Nephron progenitor cell (in vitro differentiated cells): ENCODE measurements around the gene EFCAB7.
A peak's percentile ranks its signal among the peaks of the same experiment; 100 is the strongest.

ENCODE experiments used
- DNase-seq: peaks from one replicate; pipeline ENCODE4 v3.0.0; 2021
- H3K27ac Mint-ChIP-seq: 2 replicates; pipeline ENCODE4 v1.8.0; 2021; ENCODE audit warnings: mild to moderate bottlenecking, moderate library complexity, mixed read lengths
- H3K27me3 Mint-ChIP-seq: 2 replicates; pipeline ENCODE4 v1.8.0; 2021; ENCODE audit warnings: mild to moderate bottlenecking, low read depth, mixed read lengths; ENCODE audit not compliant: poor library complexity
- H3K36me3 Mint-ChIP-seq: 2 replicates; pipeline ENCODE4 v1.8.0; 2021; ENCODE audit warnings: low read depth, mixed read lengths
- H3K4me1 Mint-ChIP-seq: 2 replicates; pipeline ENCODE4 v1.8.0; 2021; ENCODE audit warnings: mixed read lengths
- H3K4me3 Mint-ChIP-seq: 2 replicates; pipeline ENCODE4 v1.8.0; 2021; ENCODE audit warnings: mild to moderate bottlenecking, moderate library complexity, mixed read lengths
- H3K9me3 Mint-ChIP-seq: 2 replicates; pipeline ENCODE4 v1.8.0; 2021; ENCODE audit warnings: mild to moderate bottlenecking, moderate library complexity, mixed read lengths
- TF ChIP-seq, protein P1 (sequence below): fragments of 200-600 bp; sonication (generic); IDR thresholded peaks from 2 replicates; pipeline ENCODE4 v1.5.0; 2021; ENCODE audit warnings: antibody characterized with exemption

Gene EFCAB7

DNA sequence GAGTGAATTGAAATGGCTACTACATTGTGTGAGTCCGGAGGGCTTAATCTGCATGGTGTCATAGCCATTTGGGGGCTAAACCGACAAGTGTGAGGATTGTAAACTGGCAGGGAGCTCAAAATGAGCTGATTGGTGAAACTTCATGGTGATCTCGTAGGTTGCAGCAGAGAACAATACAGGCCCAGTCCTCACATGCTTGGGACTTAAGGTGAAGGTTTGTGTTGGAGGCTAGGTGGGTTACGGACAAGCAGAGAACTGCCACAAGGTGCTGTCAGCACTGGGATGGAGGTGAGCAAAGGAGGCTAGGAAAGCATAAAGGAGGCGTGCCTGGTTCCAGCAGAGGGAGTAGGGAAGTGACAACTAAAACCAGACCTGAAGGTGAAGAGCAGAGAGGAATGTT lies 79.3 kb downstream of the EFCAB7 start:
- peaks cover 45% of the 10 kb centered on the region for H3K36me3 Mint-ChIP-seq
- no peaks in the 10 kb centered on the region for H3K27me3 Mint-ChIP-seq
- TF ChIP-seq, protein P1, sequence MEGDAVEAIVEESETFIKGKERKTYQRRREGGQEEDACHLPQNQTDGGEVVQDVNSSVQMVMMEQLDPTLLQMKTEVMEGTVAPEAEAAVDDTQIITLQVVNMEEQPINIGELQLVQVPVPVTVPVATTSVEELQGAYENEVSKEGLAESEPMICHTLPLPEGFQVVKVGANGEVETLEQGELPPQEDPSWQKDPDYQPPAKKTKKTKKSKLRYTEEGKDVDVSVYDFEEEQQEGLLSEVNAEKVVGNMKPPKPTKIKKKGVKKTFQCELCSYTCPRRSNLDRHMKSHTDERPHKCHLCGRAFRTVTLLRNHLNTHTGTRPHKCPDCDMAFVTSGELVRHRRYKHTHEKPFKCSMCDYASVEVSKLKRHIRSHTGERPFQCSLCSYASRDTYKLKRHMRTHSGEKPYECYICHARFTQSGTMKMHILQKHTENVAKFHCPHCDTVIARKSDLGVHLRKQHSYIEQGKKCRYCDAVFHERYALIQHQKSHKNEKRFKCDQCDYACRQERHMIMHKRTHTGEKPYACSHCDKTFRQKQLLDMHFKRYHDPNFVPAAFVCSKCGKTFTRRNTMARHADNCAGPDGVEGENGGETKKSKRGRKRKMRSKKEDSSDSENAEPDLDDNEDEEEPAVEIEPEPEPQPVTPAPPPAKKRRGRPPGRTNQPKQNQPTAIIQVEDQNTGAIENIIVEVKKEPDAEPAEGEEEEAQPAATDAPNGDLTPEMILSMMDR = no peak
- H3K4me3 Mint-ChIP-seq = no peak overlapping the region
- H3K9me3 Mint-ChIP-seq = peaks cover 4% of the 10 kb centered on the region
- H3K27ac Mint-ChIP-seq = no peak overlapping the region
- H3K4me1 Mint-ChIP-seq = peaks cover 19% of the 10 kb centered on the region
- DNase-seq = no peak

DNA sequence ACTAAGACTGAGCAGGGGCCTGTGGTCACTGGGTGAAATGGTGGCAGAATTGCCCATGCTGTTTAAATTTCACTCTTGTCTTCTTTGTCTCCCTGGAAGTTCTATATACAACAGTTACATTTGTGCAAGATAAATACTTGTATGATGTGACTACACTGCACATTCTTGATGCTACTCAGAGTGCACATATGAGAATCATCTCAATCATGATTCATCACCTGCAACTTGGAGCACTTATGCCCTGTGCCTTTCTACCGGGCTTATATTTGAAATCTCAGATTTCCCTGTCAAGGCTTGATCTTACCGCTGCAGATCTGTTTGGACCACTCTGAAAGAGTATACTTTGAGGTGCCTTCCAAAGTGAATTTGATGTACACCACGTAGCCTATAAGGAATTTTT lies 80.5 kb downstream of the EFCAB7 start:
- TF ChIP-seq, protein P1 = no peak
- DNase-seq = no peak
- peaks cover 43% of the 10 kb centered on the region for H3K36me3 Mint-ChIP-seq
- peaks cover 19% of the 10 kb centered on the region for H3K4me1 Mint-ChIP-seq
- no peaks in the 10 kb centered on the region for H3K27me3 Mint-ChIP-seq
- H3K4me3 Mint-ChIP-seq = no peak overlapping the region
- H3K27ac Mint-ChIP-seq = no peak overlapping the region
- H3K9me3 Mint-ChIP-seq = peaks cover 4% of the 10 kb centered on the region

DNA sequence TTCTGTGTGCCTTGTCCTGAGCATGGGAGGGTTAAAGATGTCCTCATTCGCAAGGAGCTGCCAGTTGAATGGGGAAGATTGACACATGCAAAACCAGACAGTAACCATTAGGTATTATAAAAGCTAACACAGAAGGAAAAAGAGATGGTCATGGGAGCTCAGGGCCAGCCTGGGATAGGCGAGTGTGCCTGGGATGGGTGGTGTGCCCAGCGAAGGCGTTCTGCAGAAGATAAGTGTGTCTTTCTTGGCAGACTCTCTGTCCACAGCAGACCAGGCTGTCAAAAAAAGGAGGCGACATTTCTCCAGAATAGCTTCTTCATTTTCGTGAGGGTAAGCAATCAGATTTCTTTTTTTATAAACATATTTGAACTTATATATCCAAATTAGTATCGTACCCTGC lies 84.0 kb downstream of the EFCAB7 start:
- H3K27me3 Mint-ChIP-seq = no peaks in the 10 kb centered on the region
- H3K9me3 Mint-ChIP-seq = no peaks in the 10 kb centered on the region
- H3K4me3 Mint-ChIP-seq = no peak overlapping the region
- peaks cover 20% of the 10 kb centered on the region for H3K4me1 Mint-ChIP-seq
- H3K27ac Mint-ChIP-seq = no peak overlapping the region
- DNase-seq = no peak
- peaks cover 21% of the 10 kb centered on the region for H3K36me3 Mint-ChIP-seq
- TF ChIP-seq, protein P1 = no peak

DNA sequence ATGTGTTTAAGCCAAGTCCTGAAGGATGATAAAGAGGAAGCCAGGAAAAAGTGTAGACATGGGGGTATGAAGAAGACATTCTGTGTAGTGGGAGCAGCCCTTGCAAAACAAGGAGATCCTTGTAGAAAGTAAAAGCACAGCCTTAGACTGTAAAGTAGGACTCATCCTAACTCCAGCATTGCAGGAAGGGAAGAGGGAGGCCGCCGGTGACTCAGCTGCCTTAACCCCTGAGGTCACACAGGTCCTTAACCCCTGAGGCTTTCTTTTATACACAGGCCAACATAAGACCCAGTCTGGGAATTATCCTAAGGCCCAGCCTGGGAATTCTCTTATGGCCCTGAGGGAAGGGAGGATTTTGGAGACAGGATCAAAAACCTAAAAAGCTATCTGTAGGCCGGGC lies 87.9 kb downstream of the EFCAB7 start:
- no peaks in the 10 kb centered on the region for H3K9me3 Mint-ChIP-seq
- H3K27me3 Mint-ChIP-seq = peaks cover 3% of the 10 kb centered on the region
- peaks cover 30% of the 10 kb centered on the region for H3K4me1 Mint-ChIP-seq
- H3K27ac Mint-ChIP-seq = peak overlapping the region; percentile 77
- no peaks in the 10 kb centered on the region for H3K36me3 Mint-ChIP-seq
- TF ChIP-seq, protein P1 = no peak
- DNase-seq = no peak
- H3K4me3 Mint-ChIP-seq = no peak overlapping the region

DNA sequence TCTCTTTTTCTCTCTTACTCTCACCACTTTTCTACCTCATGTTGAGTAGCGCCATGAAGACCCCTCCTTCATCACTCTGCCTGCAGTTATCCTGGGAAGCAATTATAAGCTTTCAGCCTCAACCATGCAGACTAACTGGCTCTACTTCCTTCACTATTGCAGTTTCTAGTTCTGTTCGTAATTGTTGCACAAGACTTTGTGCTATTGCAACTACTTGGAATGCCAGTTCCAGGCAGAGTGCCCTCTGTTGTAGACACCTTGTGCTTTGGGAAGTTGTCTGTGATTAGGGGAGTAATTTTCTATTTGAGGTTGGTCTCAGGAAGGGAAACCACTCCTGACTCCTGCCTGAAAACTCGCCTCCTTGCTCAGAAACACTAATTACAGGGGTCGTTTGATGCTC lies 89.2 kb downstream of the EFCAB7 start:
- Mint-ChIP-seq H3K27me3 (peaks cover 9% of the 10 kb centered on the region), H3K27ac (no peak overlapping the region), H3K4me1 (peaks cover 35% of the 10 kb centered on the region), H3K9me3 (no peaks in the 10 kb centered on the region), H3K36me3 (no peaks in the 10 kb centered on the region), H3K4me3 (no peak overlapping the region)
- TF ChIP-seq, protein P1 = no peak
- DNase-seq = no peak

DNA sequence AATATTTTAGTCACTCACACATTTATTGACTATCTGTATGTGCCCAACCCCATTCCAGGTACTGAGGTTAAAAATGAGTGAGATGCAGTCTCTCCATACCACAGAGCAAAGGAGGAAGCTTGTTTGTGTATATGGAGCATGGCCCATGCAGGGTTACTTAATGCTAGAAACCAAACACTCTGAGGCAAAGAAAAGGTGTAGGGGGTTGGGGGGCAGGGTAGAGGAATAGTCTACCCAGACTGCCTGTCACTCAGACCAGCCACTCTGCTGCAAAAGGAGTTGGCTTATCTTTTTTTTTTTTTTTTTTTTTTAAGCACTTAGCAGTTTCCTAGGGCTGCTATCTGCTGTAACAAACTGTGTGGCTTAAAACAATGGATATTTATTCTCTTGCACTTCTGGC lies 89.6 kb downstream of the EFCAB7 start:
- Mint-ChIP-seq H3K4me3 (peak overlapping the region; percentile 1), H3K27me3 (peaks cover 9% of the 10 kb centered on the region), H3K27ac (no peak overlapping the region), H3K4me1 (peaks cover 39% of the 10 kb centered on the region), H3K9me3 (no peaks in the 10 kb centered on the region), H3K36me3 (no peaks in the 10 kb centered on the region)
- no peak for DNase-seq
- TF ChIP-seq, protein P1 = no peak
